HUES48 (cell line): ENCODE results near the gene PEX5L.

Experiments used
- H3K27ac ChIP-seq: one replicate; pipeline ENCODE4 v1.7.0; 2013; ENCODE audit warnings: low read depth, low read length, inconsistent platforms
- H3K27me3 ChIP-seq: 2 replicates; pipeline ENCODE4 v1.6.1; 2013; ENCODE audit warnings: mild to moderate bottlenecking, low read length; ENCODE audit not compliant: control insufficient read depth, insufficient read depth
- H3K36me3 ChIP-seq: 2 replicates; pipeline ENCODE4 v1.6.1; 2013; ENCODE audit warnings: low read length; ENCODE audit not compliant: control insufficient read depth, insufficient read depth
- H3K4me1 ChIP-seq: 2 replicates; pipeline ENCODE4 v1.6.1; 2013; ENCODE audit warnings: mild to moderate bottlenecking, low read length; ENCODE audit not compliant: control insufficient read depth, insufficient read depth
- H3K4me3 ChIP-seq: 2 replicates; pipeline ENCODE4 v1.5.1; 2013; ENCODE audit warnings: mild to moderate bottlenecking, low read depth, low read length
- H3K9ac ChIP-seq: 2 replicates; pipeline ENCODE4 v1.6.1; 2013; ENCODE audit warnings: mild to moderate bottlenecking, low read depth, low read length, moderate library complexity
- H3K9me3 ChIP-seq: 2 replicates; pipeline ENCODE4 v1.6.1; 2013; ENCODE audit warnings: low read length; ENCODE audit not compliant: control insufficient read depth, insufficient read depth

Gene PEX5L, protein sequence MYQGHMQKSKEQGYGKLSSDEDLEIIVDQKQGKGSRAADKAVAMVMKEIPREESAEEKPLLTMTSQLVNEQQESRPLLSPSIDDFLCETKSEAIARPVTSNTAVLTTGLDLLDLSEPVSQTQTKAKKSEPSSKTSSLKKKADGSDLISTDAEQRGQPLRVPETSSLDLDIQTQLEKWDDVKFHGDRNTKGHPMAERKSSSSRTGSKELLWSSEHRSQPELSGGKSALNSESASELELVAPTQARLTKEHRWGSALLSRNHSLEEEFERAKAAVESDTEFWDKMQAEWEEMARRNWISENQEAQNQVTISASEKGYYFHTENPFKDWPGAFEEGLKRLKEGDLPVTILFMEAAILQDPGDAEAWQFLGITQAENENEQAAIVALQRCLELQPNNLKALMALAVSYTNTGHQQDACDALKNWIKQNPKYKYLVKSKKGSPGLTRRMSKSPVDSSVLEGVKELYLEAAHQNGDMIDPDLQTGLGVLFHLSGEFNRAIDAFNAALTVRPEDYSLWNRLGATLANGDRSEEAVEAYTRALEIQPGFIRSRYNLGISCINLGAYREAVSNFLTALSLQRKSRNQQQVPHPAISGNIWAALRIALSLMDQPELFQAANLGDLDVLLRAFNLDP

DNA sequence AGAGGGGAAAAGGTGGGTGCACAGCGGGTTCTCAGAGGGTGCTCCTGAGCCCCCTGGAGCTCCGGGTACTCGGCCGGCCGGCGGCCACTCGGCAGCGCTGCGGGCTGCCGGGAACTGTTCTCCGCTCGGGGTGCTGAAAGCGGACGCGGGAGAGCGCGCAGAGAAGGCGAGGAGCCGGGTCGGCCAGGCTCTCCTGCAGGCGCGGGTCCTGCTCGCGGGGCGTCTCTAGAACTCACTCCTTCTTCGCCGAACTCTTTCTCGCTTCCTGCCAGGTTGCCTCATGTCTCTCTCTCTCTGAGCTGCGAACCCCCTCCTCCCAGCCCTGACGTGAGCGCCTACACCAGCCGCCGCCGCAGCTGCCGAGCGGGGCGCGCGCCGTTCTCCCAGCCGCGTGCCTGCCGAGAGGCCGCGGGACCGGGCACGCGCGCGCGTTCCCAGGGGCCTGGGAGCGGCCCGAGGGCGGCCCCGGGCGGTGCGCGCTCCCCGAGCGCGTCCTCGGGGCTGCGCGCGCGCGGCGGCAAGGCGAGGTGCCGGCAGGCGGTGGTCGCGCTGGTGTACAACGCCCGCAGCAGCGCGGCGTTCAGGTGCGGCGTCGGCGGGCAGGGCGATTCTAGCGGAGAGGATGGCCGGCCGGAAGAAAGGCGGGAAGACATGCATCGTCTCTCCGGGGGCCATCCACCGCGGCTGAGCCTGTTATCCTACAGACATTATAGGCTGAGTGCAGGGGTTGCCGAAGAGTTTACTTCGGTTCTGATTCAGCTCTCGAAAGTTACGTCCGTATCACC, at the start of gene PEX5L:
Gene PEX5L, minus strand, starts transcription at position 267 of the 785 bp plus-strand sequence. CDS start 338 bp downstream, outside the sequence.
- peak within 1 kb of the TSS; percentile 65 for H3K9ac ChIP-seq
- no peaks in the 10 kb centered on the region for H3K36me3 ChIP-seq
- H3K27ac ChIP-seq = peak within 1 kb of the TSS; percentile 57
- peaks cover 35% of the 10 kb centered on the region for H3K4me1 ChIP-seq
- peaks cover 35% of the 10 kb centered on the region for H3K27me3 ChIP-seq
- no peaks in the 10 kb centered on the region for H3K9me3 ChIP-seq
- peak within 1 kb of the TSS; percentile 88 for H3K4me3 ChIP-seq

- Histone ChIP-seq H3K9ac (no peak overlapping the region), H3K4me1 (no peaks in the 10 kb centered on the region), H3K4me3 (no peak overlapping the region), H3K27me3 (no peaks in the 10 kb centered on the region), H3K27ac (no peak overlapping the region), H3K36me3 (no peaks in the 10 kb centered on the region), H3K9me3 (no peaks in the 10 kb centered on the region)
Measured at GRCh38 chr3:180085122-180085710, 48.5 kb upstream of the PEX5L start.

GRCh38 chr3:180082699-180083098, 46.0 kb upstream of the PEX5L start:
- no peak overlapping the region for H3K4me3 ChIP-seq
- no peak overlapping the region for H3K27ac ChIP-seq
- no peaks in the 10 kb centered on the region for H3K27me3 ChIP-seq
- H3K9ac ChIP-seq = no peak overlapping the region
- H3K4me1 ChIP-seq = no peaks in the 10 kb centered on the region
- H3K9me3 ChIP-seq = no peaks in the 10 kb centered on the region
- H3K36me3 ChIP-seq = no peaks in the 10 kb centered on the region

GRCh38 chr3:180078592-180078991, 41.9 kb upstream of the PEX5L start:
- H3K9ac ChIP-seq = no peak overlapping the region
- no peak overlapping the region for H3K27ac ChIP-seq
- H3K9me3 ChIP-seq = no peaks in the 10 kb centered on the region
- H3K4me1 ChIP-seq = no peaks in the 10 kb centered on the region
- no peak overlapping the region for H3K4me3 ChIP-seq
- no peaks in the 10 kb centered on the region for H3K27me3 ChIP-seq
- H3K36me3 ChIP-seq = no peaks in the 10 kb centered on the region

- no peak overlapping the region for H3K9ac ChIP-seq
- H3K4me3 ChIP-seq = no peak overlapping the region
- H3K36me3 ChIP-seq = no peaks in the 10 kb centered on the region
- peaks cover 12% of the 10 kb centered on the region for H3K4me1 ChIP-seq
- no peak overlapping the region for H3K27ac ChIP-seq
- H3K9me3 ChIP-seq = no peaks in the 10 kb centered on the region
- H3K27me3 ChIP-seq = no peaks in the 10 kb centered on the region
Measured at GRCh38 chr3:180073561-180073960, 36.8 kb upstream of the PEX5L start.

DNA sequence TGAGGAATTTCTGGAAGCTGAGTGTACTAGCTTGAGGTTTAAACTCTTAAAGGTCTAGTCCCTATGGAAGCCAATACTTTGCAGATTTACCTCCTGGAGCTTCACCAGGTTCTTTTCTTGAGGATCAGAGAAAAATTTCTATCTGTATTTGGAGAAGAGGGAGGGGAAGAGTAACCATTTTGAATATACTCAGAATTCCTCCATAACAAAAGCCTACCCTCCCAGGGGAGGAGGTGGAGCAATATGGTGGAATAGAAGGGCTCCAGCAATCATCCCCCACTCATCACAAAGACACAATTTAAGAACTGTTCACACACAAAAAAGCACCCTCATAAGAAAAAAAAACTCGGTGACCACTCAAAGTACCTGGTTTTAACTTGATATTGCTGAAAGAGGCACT, 36.0 kb upstream of the PEX5L start:
- Histone ChIP-seq H3K9me3 (no peaks in the 10 kb centered on the region), H3K27ac (no peak overlapping the region)

DNA sequence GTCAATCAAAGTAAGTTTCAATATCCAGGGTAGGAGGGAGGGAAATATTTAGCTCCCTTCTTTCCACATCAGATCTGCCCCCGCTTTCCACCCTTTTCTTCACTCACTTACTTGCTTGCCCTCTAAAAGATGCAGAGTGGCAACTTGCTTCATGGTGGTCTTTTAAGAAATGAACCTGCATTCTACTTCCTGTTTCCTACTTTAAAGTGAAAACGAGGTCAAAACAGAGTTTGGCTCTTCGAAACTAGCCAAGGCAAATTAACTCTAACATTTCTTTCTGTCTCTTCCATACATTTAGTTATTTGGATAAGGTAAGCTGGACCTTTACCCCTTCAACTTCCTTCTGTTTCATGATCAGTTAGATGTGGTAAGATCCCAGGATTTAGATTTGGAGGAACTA, 34.2 kb upstream of the PEX5L start:
- Histone ChIP-seq H3K36me3 (no peaks in the 10 kb centered on the region), H3K27me3 (no peaks in the 10 kb centered on the region), H3K9me3 (no peaks in the 10 kb centered on the region), H3K27ac (no peak overlapping the region), H3K9ac (no peak overlapping the region), H3K4me1 (peaks cover 17% of the 10 kb centered on the region), H3K4me3 (no peak overlapping the region)

More for the DNA sequence above, 36.0 kb upstream of the PEX5L start:
- Histone ChIP-seq H3K4me1 (peaks cover 12% of the 10 kb centered on the region), H3K4me3 (no peak overlapping the region), H3K27me3 (no peaks in the 10 kb centered on the region), H3K36me3 (no peaks in the 10 kb centered on the region), H3K9ac (no peak overlapping the region)

DNA sequence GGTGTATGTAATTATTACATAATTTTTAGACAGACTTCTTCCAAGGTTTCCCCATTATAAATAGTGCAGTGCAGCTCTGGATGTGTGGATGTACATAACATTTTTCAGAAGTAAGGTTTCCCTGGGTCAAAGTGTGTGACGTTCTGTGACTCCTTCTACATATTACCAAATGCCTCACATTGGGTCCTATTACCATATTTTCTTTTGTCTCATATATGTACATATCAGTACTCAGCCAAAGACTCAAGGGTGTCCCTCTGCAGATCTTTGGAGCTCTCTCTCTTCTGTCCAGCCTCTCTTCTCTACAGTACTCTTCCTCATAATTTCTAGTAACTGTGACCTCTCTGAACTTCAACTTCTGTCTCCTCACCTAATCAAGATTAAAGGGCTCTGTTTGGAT, 31.3 kb upstream of the PEX5L start:
- Histone ChIP-seq H3K27me3 (no peaks in the 10 kb centered on the region), H3K9me3 (no peaks in the 10 kb centered on the region), H3K27ac (no peak overlapping the region), H3K4me1 (peaks cover 14% of the 10 kb centered on the region), H3K4me3 (no peak overlapping the region), H3K36me3 (no peaks in the 10 kb centered on the region), H3K9ac (no peak overlapping the region)

GRCh38 chr3:180066598-180066997, 29.9 kb upstream of the PEX5L start:
- Histone ChIP-seq H3K9ac (no peak overlapping the region), H3K9me3 (no peaks in the 10 kb centered on the region), H3K27ac (no peak overlapping the region), H3K4me1 (peaks cover 9% of the 10 kb centered on the region; the same call in 1 of the 2 replicates), H3K4me3 (no peak overlapping the region), H3K27me3 (no peaks in the 10 kb centered on the region), H3K36me3 (no peaks in the 10 kb centered on the region)

- Histone ChIP-seq H3K27ac (no peak overlapping the region), H3K36me3 (no peaks in the 10 kb centered on the region), H3K27me3 (no peaks in the 10 kb centered on the region), H3K4me1 (0 out of 2 replicates have a peak, but pooled peaks cover 5% of the 10 kb centered on the region), H3K9me3 (no peaks in the 10 kb centered on the region), H3K9ac (no peak overlapping the region), H3K4me3 (no peak overlapping the region)
Measured at GRCh38 chr3:180063783-180064182, 27.0 kb upstream of the PEX5L start.
